ENCODE data around the gene PTMA. TPM values are rescaled to one million over a fixed set of nuclear protein-coding genes. Genes with fewer than 3 reads are reported as not detected.
A peak's percentile ranks its signal among the peaks of the same experiment; 100 is the strongest.

The PTMA gene
- total RNA-seq, 1 donor from 2014 or later = 729 TPM

GRCh38 chr2:231704017-231704416 lies 4.3 kb upstream of the PTMA start:
- no peaks in the 10 kb centered on the region for H3K36me3 ChIP-seq
- no peaks in the 10 kb centered on the region for H3K27me3 ChIP-seq (ENCODE audit: low read depth)
- TF ChIP-seq CTCF (IDR thresholded peaks at IDR 0.05) = no peak
- intact Hi-C loops (cut with DNase I) = no loop called here
- no peak for DNase-seq
- H3K27ac ChIP-seq = no peak overlapping the region
- no peaks in the 10 kb centered on the region for H3K9me3 ChIP-seq
- peaks cover 20% of the 10 kb centered on the region for H3K4me1 ChIP-seq
- H3K4me3 ChIP-seq = no peak overlapping the region
- no peak for ATAC-seq

- H3K27ac ChIP-seq = peak overlapping the region; percentile 100
- DNase-seq (peak; percentile 98), ATAC-seq (peak; percentile 75 to 78)
- H3K9me3 ChIP-seq = no peaks in the 10 kb centered on the region
- H3K4me1 ChIP-seq = peaks cover 23% of the 10 kb centered on the region
- H3K27me3 ChIP-seq (ENCODE audit: low read depth) = no peaks in the 10 kb centered on the region
- peaks cover 8% of the 10 kb centered on the region for H3K36me3 ChIP-seq
- intact Hi-C loops (cut with DNase I) = no loop called here
- peak; percentile 85 for TF ChIP-seq CTCF (IDR thresholded peaks at IDR 0.05)
- H3K4me3 ChIP-seq = peak overlapping the region; percentile 99
Measured at GRCh38 chr2:231706731-231707624, 1.3 kb upstream of the PTMA start.

GRCh38 chr2:231707625-231707926 lies 749 bp upstream of the PTMA start:
- peaks cover 14% of the 10 kb centered on the region for H3K36me3 ChIP-seq
- DNase-seq (no peak), ATAC-seq (peak in 1 of 2 donors; percentile 1)
- H3K4me3 ChIP-seq = peak overlapping the region; percentile 99
- no peak for TF ChIP-seq CTCF (IDR thresholded peaks at IDR 0.05)
- intact Hi-C loops (cut with DNase I) = no loop called here
- H3K4me1 ChIP-seq = peaks cover 29% of the 10 kb centered on the region
- peak overlapping the region; percentile 100 for H3K27ac ChIP-seq
- no peaks in the 10 kb centered on the region for H3K27me3 ChIP-seq (ENCODE audit: low read depth)
- no peaks in the 10 kb centered on the region for H3K9me3 ChIP-seq

GRCh38 chr2:231708773-231709635 lies 679 bp downstream of the PTMA start:
- peak; percentile 29 for TF ChIP-seq CTCF (IDR thresholded peaks at IDR 0.05)
- H3K27me3 ChIP-seq (ENCODE audit: low read depth) = no peaks in the 10 kb centered on the region
- H3K9me3 ChIP-seq = no peaks in the 10 kb centered on the region
- H3K36me3 ChIP-seq = peaks cover 28% of the 10 kb centered on the region
- peak overlapping the region; percentile 100 for H3K27ac ChIP-seq
- intact Hi-C loops (cut with DNase I) = no loop called here
- peak in 1 of 2 donors; percentile 0 for ATAC-seq
- H3K4me3 ChIP-seq = peak overlapping the region; percentile 99
- peak; percentile 81 for DNase-seq
- peaks cover 38% of the 10 kb centered on the region for H3K4me1 ChIP-seq

- ATAC-seq (peak in 1 of 2 donors; percentile 0), DNase-seq (peak; percentile 80)
- peaks cover 32% of the 10 kb centered on the region for H3K36me3 ChIP-seq
- H3K9me3 ChIP-seq = no peaks in the 10 kb centered on the region
- peaks cover 43% of the 10 kb centered on the region for H3K4me1 ChIP-seq
- intact Hi-C loops (cut with DNase I) = no loop called here
- H3K27me3 ChIP-seq (ENCODE audit: low read depth) = no peaks in the 10 kb centered on the region
- no peak for TF ChIP-seq CTCF (IDR thresholded peaks at IDR 0.05)
- H3K4me3 ChIP-seq = peak overlapping the region; percentile 99
- H3K27ac ChIP-seq = peak overlapping the region; percentile 100
Measured at GRCh38 chr2:231709636-231709980, 1.3 kb downstream of the PTMA start.

Data from lower lobe of right lung (tissue), 2 donors.